IMR-90 (cell line): Measurements from ENCODE around the gene BTBD2. TPM values are rescaled to one million over a fixed set of nuclear protein-coding genes. Genes with fewer than 3 reads are reported as not detected.

Experiments used
- ATAC-seq: fragments of 200-7000 bp; cut with Tn5 transposase; 2 replicates; pipeline ENCODE4 v1.9.1; 2020; ENCODE audit warnings: low read depth, mild to moderate bottlenecking, moderate library complexity
- BruUV-seq: library from RNA; stranded (reverse); fragments of 400-500 nt; replicated peaks from 2 replicates; lab custom pipeline; 2021; lab: Mats Ljungman, UMichigan
- CTCF ChIA-PET: fragments of 300-600 bp; formaldehyde crosslinking; extraction: SDS; loops from one replicate; lab custom pipeline; 2021; ENCODE audit warnings: antibody characterized with exemption; lab: Yijun Ruan, JAX
- POLR2A ChIA-PET: fragments of 300-600 bp; sonication (Branson Sonifier 250); formaldehyde crosslinking; loops from one replicate; lab custom pipeline; 2022; ENCODE audit warnings: antibody characterized with exemption; ENCODE audit not compliant: unreplicated experiment; lab: Charles Lee
- DNase-seq: peaks from one replicate; pipeline ENCODE4 v3.0.0; 2013
- H2AFZ ChIP-seq: replicated peaks from 2 replicates; pipeline ENCODE3; 2013; ENCODE audit warnings: low read length, mild to moderate bottlenecking; ENCODE audit not compliant: poor library complexity
- H2AK5ac ChIP-seq: 2 replicates; pipeline ENCODE4 v1.6.1; 2013; ENCODE audit warnings: low read depth, low read length, inconsistent platforms
- H2AK9ac ChIP-seq: replicated peaks from 2 replicates; pipeline ENCODE3; 2013; ENCODE audit warnings: mild to moderate bottlenecking, low read depth, low read length, moderate library complexity; ENCODE audit not compliant: poor library complexity
- H2BK120ac ChIP-seq: 2 replicates; pipeline ENCODE4 v1.6.1; 2013; ENCODE audit warnings: low read depth, low read length, inconsistent platforms
- H2BK15ac ChIP-seq: 3 replicates; pipeline ENCODE4 v1.6.1; 2013; ENCODE audit warnings: low read depth, low read length, inconsistent platforms
- H2BK20ac ChIP-seq: 2 replicates; pipeline ENCODE4 v1.6.1; 2013; ENCODE audit warnings: low read depth, mild to moderate bottlenecking, inconsistent platforms, low read length, moderate library complexity
- H2BK5ac ChIP-seq: 2 replicates; pipeline ENCODE4 v1.6.1; 2013; ENCODE audit warnings: mild to moderate bottlenecking, low read depth, low read length, inconsistent platforms; ENCODE audit not compliant: poor library complexity, severe bottlenecking
- H3K14ac ChIP-seq: replicated peaks from 2 replicates; pipeline ENCODE4 v1.6.1; 2013; ENCODE audit warnings: low read depth, low read length, inconsistent platforms
- H3K18ac ChIP-seq: 2 replicates; pipeline ENCODE4 v1.6.1; 2013; ENCODE audit warnings: low read depth, low read length, control low read depth
- H3K23ac ChIP-seq: 2 replicates; pipeline ENCODE4 v1.6.1; 2013; ENCODE audit warnings: low read depth, low read length, inconsistent platforms
- H3K27ac ChIP-seq: 2 replicates; pipeline ENCODE4 v1.5.1; 2013; ENCODE audit warnings: mild to moderate bottlenecking, control low read depth, low read length; ENCODE audit not compliant: insufficient read depth
- H3K27me3 ChIP-seq: 2 replicates; pipeline ENCODE4 v1.6.1; 2013; ENCODE audit warnings: low read length; ENCODE audit not compliant: control insufficient read depth, insufficient read depth
- H3K36me3 ChIP-seq: 2 replicates; pipeline ENCODE4 v1.6.1; 2013; ENCODE audit warnings: low read length, mixed read lengths; ENCODE audit not compliant: control insufficient read depth, insufficient read depth
- H3K4ac ChIP-seq: 2 replicates; pipeline ENCODE4 v1.6.1; 2013; ENCODE audit warnings: low read depth, low read length, inconsistent platforms
- H3K4me1 ChIP-seq: 2 replicates; pipeline ENCODE4 v1.6.1; 2013; ENCODE audit warnings: low read length, mixed read lengths; ENCODE audit not compliant: control insufficient read depth, insufficient read depth
- H3K4me2 ChIP-seq: 2 replicates; pipeline ENCODE4 v1.6.1; 2013; ENCODE audit warnings: low read depth, mild to moderate bottlenecking, control low read depth, low read length, moderate library complexity
- H3K4me3 ChIP-seq: 2 replicates; pipeline ENCODE4 v1.5.1; 2013; ENCODE audit warnings: low read depth, mild to moderate bottlenecking, control low read depth, low read length, moderate library complexity; ENCODE audit not compliant: insufficient read depth
- H3K56ac ChIP-seq: 2 replicates; pipeline ENCODE4 v1.6.1; 2013; ENCODE audit warnings: low read length, inconsistent platforms; ENCODE audit not compliant: insufficient read depth; ENCODE audit errors: extremely low read depth
- H3K79me1 ChIP-seq, 2 experiments: 2 replicates each; pipeline ENCODE4 v1.6.1; 2013; ENCODE audit warnings: low read length in 2 of 2, inconsistent platforms in 1 of 2, low read depth in 1 of 2
- H3K9ac ChIP-seq: 2 replicates; pipeline ENCODE4 v1.6.1; 2013; ENCODE audit warnings: low read depth, low read length, control low read depth
- H3K9me1 ChIP-seq: 2 replicates; pipeline ENCODE4 v1.6.1; 2013; ENCODE audit warnings: low read length, inconsistent platforms; ENCODE audit not compliant: insufficient read depth
- H3K9me3 ChIP-seq: 2 replicates; pipeline ENCODE4 v1.6.1; 2013; ENCODE audit warnings: low read length; ENCODE audit not compliant: control insufficient read depth, insufficient read depth
- H4K20me1 ChIP-seq: 2 replicates; pipeline ENCODE4 v1.6.1; 2013; ENCODE audit warnings: low read length, inconsistent platforms; ENCODE audit not compliant: insufficient read depth
- H4K5ac ChIP-seq: 2 replicates; pipeline ENCODE4 v1.6.1; 2013; ENCODE audit warnings: mild to moderate bottlenecking, low read depth, low read length, control low read depth
- H4K8ac ChIP-seq, 2 experiments: 2 replicates each; pipeline ENCODE4 v1.6.1; 2013; ENCODE audit warnings: low read depth in 2 of 2, low read length in 2 of 2, control low read depth in 1 of 2, inconsistent platforms in 1 of 2
- H4K91ac ChIP-seq: 2 replicates; pipeline ENCODE4 v1.6.1; 2013; ENCODE audit warnings: low read depth, low read length, inconsistent platforms; ENCODE audit not compliant: insufficient read depth
- BHLHE40 ChIP-seq: fragments of 150-350 bp; IDR thresholded peaks from 2 replicates; pipeline ENCODE4 v1.6.1; 2016; ENCODE audit warnings: mild to moderate bottlenecking, low read depth, low read length
- CEBPB ChIP-seq: IDR thresholded peaks from 2 replicates; pipeline ENCODE4 v1.6.1; 2012; ENCODE audit warnings: low read depth, low read length, improper control_type of control experiment
- CHD1 ChIP-seq: IDR thresholded peaks from 2 replicates; pipeline ENCODE4 v1.6.1; 2012; ENCODE audit warnings: low read depth, low read length, improper control_type of control experiment
- FOS ChIP-seq: fragments of 150-350 bp; IDR thresholded peaks from 2 replicates; pipeline ENCODE4 v1.6.1; 2016; ENCODE audit warnings: low read depth, low read length
- MAFK ChIP-seq: IDR thresholded peaks from 2 replicates; pipeline ENCODE4 v1.6.1; 2012; ENCODE audit warnings: low read depth, low read length, improper control_type of control experiment
- MAZ ChIP-seq: IDR thresholded peaks from 2 replicates; pipeline ENCODE4 v1.6.1; 2012; ENCODE audit warnings: low read depth, mild to moderate bottlenecking, low read length, improper control_type of control experiment, moderate library complexity, borderline replicate concordance
- MXI1 ChIP-seq: IDR thresholded peaks from 2 replicates; pipeline ENCODE4 v1.6.1; 2012; ENCODE audit warnings: low read depth, mild to moderate bottlenecking, low read length, moderate library complexity, borderline replicate concordance
- NFE2L2 ChIP-seq: fragments of 150-350 bp; IDR thresholded peaks from 2 replicates; pipeline ENCODE4 v1.6.1; 2016; ENCODE audit warnings: low read depth, mild to moderate bottlenecking, low read length
- POLR2A ChIP-seq: IDR thresholded peaks from 2 replicates; pipeline ENCODE4 v1.6.1; 2012; ENCODE audit warnings: mild to moderate bottlenecking, low read depth, low read length
- RAD21 ChIP-seq: IDR thresholded peaks from 2 replicates; pipeline ENCODE4 v1.6.1; 2012; ENCODE audit warnings: low read length, improper control_type of control experiment
- RCOR1 ChIP-seq: IDR thresholded peaks from 2 replicates; pipeline ENCODE4 v1.6.1; 2012; ENCODE audit warnings: mild to moderate bottlenecking, low read length, improper control_type of control experiment; ENCODE audit not compliant: insufficient replicate concordance
- RFX5 ChIP-seq: IDR thresholded peaks from 2 replicates; pipeline ENCODE4 v1.8.0; 2012; ENCODE audit warnings: low read depth, mild to moderate bottlenecking, low read length, moderate library complexity
- SMC3 ChIP-seq: fragments of 150-350 bp; IDR thresholded peaks from 2 replicates; pipeline ENCODE4 v1.6.1; 2016; ENCODE audit warnings: low read depth, mild to moderate bottlenecking, antibody characterized with exemption, low read length, moderate library complexity
- WGBS, 2 experiments: methylation state at CpG; one replicate each; pipeline versions ENCODE4 v1.1.5 to v1.1.7; 2013; ENCODE audit warnings: missing lambda C conversion rate in 2 of 2; ENCODE audit not compliant: insufficient read length in 1 of 2; ENCODE audit errors: extremely low coverage in 2 of 2; 5-methylcytosine and 5-hydroxymethylcytosine counted together
- dilution Hi-C: fragments of 300-500 bp; cut with HindIII; formaldehyde crosslinking; loops from one replicate; pipeline ENCODE4 v1.14.3; 2018; ENCODE audit warnings: low sequenced_read_pairs; ENCODE audit not compliant: unreplicated experiment
- in situ Hi-C: fragments of 300-500 bp; cut with MboI; formaldehyde crosslinking; loops from 3 replicates; pipeline ENCODE4 v1.14.3; 2019; ENCODE audit warnings: low sequenced_read_pairs, inconsistent platforms, mixed read lengths
- intact Hi-C: fragments of 100-400 bp; cut with micrococcal nuclease; formaldehyde crosslinking; loops from 2 replicates; pipeline ENCODE4 v1.10.0; 2022
- polyA plus RNA-seq, 3 experiments: library from polyadenylated mRNA; depleted of rRNA; stranded (reverse); fragments of >200 nt; gene quantifications; 2 replicates each; pipeline ENCODE4 v1.2.3, GENCODE V29; 2012; ENCODE audit warnings: low replicate concordance in 1 of 3
- total RNA-seq: library from RNA; depleted of rRNA; stranded (reverse); fragments of >200 nt; gene quantifications from 2 replicates; pipeline ENCODE4 v1.2.3, GENCODE V29; 2012
- TF ChIP-seq, protein P1 (sequence below): fragments of 150-350 bp; IDR thresholded peaks from 2 replicates; pipeline ENCODE4 v1.6.1; 2016; ENCODE audit warnings: low read depth, mild to moderate bottlenecking, low read length, moderate library complexity, borderline replicate concordance
- TF ChIP-seq, protein P2 (sequence below): conservative IDR thresholded peaks from 2 replicates; pipeline ENCODE4 v1.5.1; 2012; ENCODE audit warnings: mild to moderate bottlenecking, low read depth, low read length, improper control_type of control experiment
- TF ChIP-seq, protein P3 (sequence below): fragments of 150-350 bp; IDR thresholded peaks from 2 replicates; pipeline ENCODE4 v1.6.1; 2017; ENCODE audit warnings: mild to moderate bottlenecking, antibody characterized with exemption, low read length, low read depth

BTBD2 gene
- total and polyA plus RNA-seq, 2 of the 4 experiments (the other 2 are of a cell fraction): 24.4 to 65.7 TPM

DNA sequence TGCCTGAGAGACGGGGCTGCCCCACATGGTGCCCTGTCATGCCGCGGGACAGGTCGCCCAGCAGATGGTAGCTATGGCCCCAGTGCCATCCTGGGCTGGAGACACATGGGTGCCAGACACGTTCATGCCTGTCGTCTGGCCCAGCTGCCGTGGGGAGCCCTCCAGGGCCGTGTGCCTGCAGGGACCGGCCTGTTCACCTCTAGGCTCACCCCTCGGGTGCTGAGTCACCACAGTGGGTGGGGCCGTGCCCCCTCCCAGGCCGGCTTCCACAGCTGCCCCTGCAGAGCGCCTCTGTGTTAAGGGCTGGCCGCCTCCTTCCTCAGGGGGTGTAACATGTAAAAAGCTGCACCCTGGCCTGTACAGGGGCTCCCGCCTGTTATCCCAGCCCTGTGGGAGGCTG is 38.4 kb downstream of the BTBD2 start:
- Histone ChIP-seq H2AK9ac (no peak overlapping the region), H2BK20ac (no peak overlapping the region), H3K9ac (no peak overlapping the region), H2BK120ac (no peak overlapping the region), H2BK5ac (no peak overlapping the region), H2AK5ac (no peak overlapping the region), H3K56ac (no peak overlapping the region), H3K9me1 (peaks cover 4% of the 10 kb centered on the region), H3K18ac (no peak overlapping the region), H4K91ac (no peak overlapping the region), H3K23ac (no peak overlapping the region), H4K5ac (no peak overlapping the region), H3K4me2 (no peak overlapping the region), H2BK15ac (no peak overlapping the region), H4K20me1 (peaks cover 47% of the 10 kb centered on the region), H3K79me1 (peaks cover 5 to 42% of the 10 kb centered on the region in 2 experiments), H3K27me3 (no peaks in the 10 kb centered on the region), H3K4me3 (no peak overlapping the region), H3K27ac (no peak overlapping the region), H3K4ac (no peak overlapping the region), H3K4me1 (no peaks in the 10 kb centered on the region), H3K36me3 (peaks cover 42% of the 10 kb centered on the region), H3K14ac (no peak overlapping the region), H3K9me3 (no peaks in the 10 kb centered on the region), H4K8ac (no peak overlapping the region), H2AFZ (no peak overlapping the region)
- ChIA-PET POLR2A (no interaction called here), CTCF (no interaction called here)
- no TSS peak for BruUV-seq
- 94% methylated on average over 8 of the region's 15 CpGs; no CpG with 5 or more reads in 1 of the 2 experiments for WGBS, 2 experiments
- intact Hi-C loops: no loop called here
- DNase-seq: no peak
- TF ChIP-seq RFX5 (no peak), MXI1 (no peak), MAZ (no peak), CHD1 (no peak), RCOR1 (no peak), NFE2L2 (no peak), SMC3 (no peak), MAFK (no peak), RAD21 (no peak), POLR2A (no peak), CEBPB (no peak), BHLHE40 (no peak), FOS (no peak)
- TF ChIP-seq, protein P1, sequence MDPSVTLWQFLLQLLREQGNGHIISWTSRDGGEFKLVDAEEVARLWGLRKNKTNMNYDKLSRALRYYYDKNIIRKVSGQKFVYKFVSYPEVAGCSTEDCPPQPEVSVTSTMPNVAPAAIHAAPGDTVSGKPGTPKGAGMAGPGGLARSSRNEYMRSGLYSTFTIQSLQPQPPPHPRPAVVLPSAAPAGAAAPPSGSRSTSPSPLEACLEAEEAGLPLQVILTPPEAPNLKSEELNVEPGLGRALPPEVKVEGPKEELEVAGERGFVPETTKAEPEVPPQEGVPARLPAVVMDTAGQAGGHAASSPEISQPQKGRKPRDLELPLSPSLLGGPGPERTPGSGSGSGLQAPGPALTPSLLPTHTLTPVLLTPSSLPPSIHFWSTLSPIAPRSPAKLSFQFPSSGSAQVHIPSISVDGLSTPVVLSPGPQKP: no peak
- TF ChIP-seq, protein P2, sequence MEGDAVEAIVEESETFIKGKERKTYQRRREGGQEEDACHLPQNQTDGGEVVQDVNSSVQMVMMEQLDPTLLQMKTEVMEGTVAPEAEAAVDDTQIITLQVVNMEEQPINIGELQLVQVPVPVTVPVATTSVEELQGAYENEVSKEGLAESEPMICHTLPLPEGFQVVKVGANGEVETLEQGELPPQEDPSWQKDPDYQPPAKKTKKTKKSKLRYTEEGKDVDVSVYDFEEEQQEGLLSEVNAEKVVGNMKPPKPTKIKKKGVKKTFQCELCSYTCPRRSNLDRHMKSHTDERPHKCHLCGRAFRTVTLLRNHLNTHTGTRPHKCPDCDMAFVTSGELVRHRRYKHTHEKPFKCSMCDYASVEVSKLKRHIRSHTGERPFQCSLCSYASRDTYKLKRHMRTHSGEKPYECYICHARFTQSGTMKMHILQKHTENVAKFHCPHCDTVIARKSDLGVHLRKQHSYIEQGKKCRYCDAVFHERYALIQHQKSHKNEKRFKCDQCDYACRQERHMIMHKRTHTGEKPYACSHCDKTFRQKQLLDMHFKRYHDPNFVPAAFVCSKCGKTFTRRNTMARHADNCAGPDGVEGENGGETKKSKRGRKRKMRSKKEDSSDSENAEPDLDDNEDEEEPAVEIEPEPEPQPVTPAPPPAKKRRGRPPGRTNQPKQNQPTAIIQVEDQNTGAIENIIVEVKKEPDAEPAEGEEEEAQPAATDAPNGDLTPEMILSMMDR: no peak
- TF ChIP-seq, protein P3, sequence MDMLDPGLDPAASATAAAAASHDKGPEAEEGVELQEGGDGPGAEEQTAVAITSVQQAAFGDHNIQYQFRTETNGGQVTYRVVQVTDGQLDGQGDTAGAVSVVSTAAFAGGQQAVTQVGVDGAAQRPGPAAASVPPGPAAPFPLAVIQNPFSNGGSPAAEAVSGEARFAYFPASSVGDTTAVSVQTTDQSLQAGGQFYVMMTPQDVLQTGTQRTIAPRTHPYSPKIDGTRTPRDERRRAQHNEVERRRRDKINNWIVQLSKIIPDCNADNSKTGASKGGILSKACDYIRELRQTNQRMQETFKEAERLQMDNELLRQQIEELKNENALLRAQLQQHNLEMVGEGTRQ: no peak
- dilution Hi-C loops: no loop called here
- in situ Hi-C loops: no loop called here
- no peak for ATAC-seq
